Liver (tissue), 9 donors: Measurements from ENCODE around the gene MMP23B. TPM values are rescaled to one million over a fixed set of nuclear protein-coding genes. Genes with fewer than 3 reads are reported as not detected.

ENCODE experiments used
- DNase-seq: peaks from one replicate; pipeline ENCODE4 v3.0.0-alpha.2; 2017; ENCODE audit warnings: low spot score
- H3K27ac ChIP-seq, 2 donors: one replicate each; pipeline ENCODE4 v1.7.0; 2013; ENCODE audit warnings: inconsistent platforms in 2 of 2, low read length in 2 of 2, control low read depth in 1 of 2, low read depth in 1 of 2, mild to moderate bottlenecking in 1 of 2
- H3K27me3 ChIP-seq, 4 donors: one replicate each; pipeline versions ENCODE4 v1.6.1 to v1.7.0; 2013; ENCODE audit warnings: low read length in 3 of 4, inconsistent platforms in 1 of 4, mild to moderate bottlenecking in 1 of 4, moderate library complexity in 1 of 4; ENCODE audit not compliant: control insufficient read depth in 4 of 4, insufficient read depth in 4 of 4
- H3K36me3 ChIP-seq, 4 donors: one replicate each; pipeline versions ENCODE4 v1.6.1 to v1.7.0; 2013; ENCODE audit warnings: low read length in 3 of 4, mild to moderate bottlenecking in 3 of 4, low read depth in 1 of 4, moderate library complexity in 1 of 4; ENCODE audit not compliant: control insufficient read depth in 4 of 4, insufficient read depth in 3 of 4
- H3K4me1 ChIP-seq, 4 donors: one replicate each; pipeline versions ENCODE4 v1.6.1 to v1.7.0; 2013; ENCODE audit warnings: low read length in 3 of 4, mild to moderate bottlenecking in 3 of 4, moderate library complexity in 1 of 4; ENCODE audit not compliant: control insufficient read depth in 4 of 4, insufficient read depth in 4 of 4
- H3K4me3 ChIP-seq, 3 donors: one replicate each; pipeline versions ENCODE4 v1.6.1 to v1.7.0; 2013; ENCODE audit warnings: low read length in 3 of 3, control low read depth in 1 of 3, low read depth in 1 of 3, mild to moderate bottlenecking in 1 of 3
- H3K9ac ChIP-seq, 2 donors: one replicate each; pipeline ENCODE4 v1.7.0; 2013; ENCODE audit warnings: low read length in 2 of 2, mild to moderate bottlenecking in 2 of 2, moderate library complexity in 2 of 2, control low read depth in 1 of 2, low read depth in 1 of 2
- H3K9me3 ChIP-seq, 4 donors: one replicate each; pipeline versions ENCODE4 v1.6.1 to v1.7.0; 2013; ENCODE audit warnings: low read length in 3 of 4; ENCODE audit not compliant: control insufficient read depth in 4 of 4
- EGR1 ChIP-seq, 2 donors: IDR thresholded peaks; 2 replicates each; pipeline ENCODE4 v1.6.1; 2016 to 2018; ENCODE audit warnings: antibody characterized with exemption in 2 of 2, low read depth in 2 of 2
- FOXA1 ChIP-seq: IDR thresholded peaks from 2 replicates; pipeline ENCODE4 v1.6.1; 2016; ENCODE audit warnings: antibody characterized with exemption
- HNF4A ChIP-seq, 2 donors: conservative IDR thresholded peaks; 2 replicates each; pipeline ENCODE4 v1.6.1; 2016; ENCODE audit warnings: antibody characterized with exemption in 2 of 2, mild to moderate bottlenecking in 2 of 2
- HNF4G ChIP-seq: IDR thresholded peaks from 2 replicates; pipeline ENCODE4 v1.6.1; 2016; ENCODE audit warnings: antibody characterized with exemption
- JUND ChIP-seq, 2 donors: IDR thresholded peaks; 2 replicates each; pipeline ENCODE4 v1.6.1; 2016; ENCODE audit warnings: antibody characterized with exemption in 2 of 2
- MAX ChIP-seq: IDR thresholded peaks from 2 replicates; pipeline ENCODE4 v1.6.1; 2016; ENCODE audit warnings: antibody characterized with exemption
- NR2F2 ChIP-seq: IDR thresholded peaks from 2 replicates; pipeline ENCODE4 v1.6.1; 2016; ENCODE audit warnings: antibody characterized with exemption
- RAD21 ChIP-seq, 2 donors: IDR thresholded peaks; 2 replicates each; pipeline ENCODE4 v1.6.1; 2016; ENCODE audit warnings: antibody characterized with exemption in 2 of 2, mild to moderate bottlenecking in 2 of 2
- REST ChIP-seq: IDR thresholded peaks from 2 replicates; pipeline ENCODE4 v1.6.1; 2016; ENCODE audit warnings: antibody characterized with exemption, mild to moderate bottlenecking
- RXRA ChIP-seq, 2 donors: IDR thresholded peaks; 2 replicates each; pipeline ENCODE4 v1.6.1; 2017 to 2018; ENCODE audit warnings: antibody characterized with exemption in 2 of 2, mild to moderate bottlenecking in 1 of 2
- TAF1 ChIP-seq: conservative IDR thresholded peaks from 2 replicates; pipeline ENCODE4 v1.6.1; 2016; ENCODE audit warnings: antibody characterized with exemption, mild to moderate bottlenecking
- YY1 ChIP-seq: IDR thresholded peaks from 2 replicates; pipeline ENCODE4 v1.6.1; 2016; ENCODE audit warnings: antibody characterized with exemption, mild to moderate bottlenecking
- WGBS: extraction: QIAGEN DNeasy Blood & Tissue Kit; methylation state at CpG from one replicate; pipeline ENCODE4 v1.1.7; 2013; 5-methylcytosine and 5-hydroxymethylcytosine counted together
- polyA plus RNA-seq, 2 donors: library from polyadenylated mRNA; stranded (reverse) in 1 of 2; unstranded in 1 of 2; fragments of 200-250 nt in 1 of 2; fragments of >200 nt in 1 of 2; fragmentation: Nextera tagmentation in 1 of 2; extraction: Ambion mirVana in 1 of 2; gene quantifications; one replicate each; pipeline versions ENCODE4 v1.2.1 to v1.2.3, GENCODE V29; 2013 to 2015
- total RNA-seq, 2 donors: library from RNA; depleted of rRNA; stranded (reverse); fragments of >200 nt; gene quantifications; one replicate each; pipeline ENCODE4 v1.2.3, GENCODE V29; 2014
- TF ChIP-seq, protein P1 (sequence below): IDR thresholded peaks from 2 replicates; pipeline ENCODE4 v1.6.1; 2016; ENCODE audit warnings: antibody characterized with exemption
- TF ChIP-seq, protein P2 (sequence below): fragments of 150-350 bp; IDR thresholded peaks from 2 replicates; pipeline ENCODE4 v1.5.1; 2017; ENCODE audit warnings: improper control_type of control experiment, low read depth, low read length; ENCODE audit not compliant: missing input control
- TF ChIP-seq, protein P3 (sequence below): IDR thresholded peaks from 2 replicates; pipeline ENCODE4 v1.6.1; 2016; ENCODE audit warnings: antibody characterized with exemption
- donor health status: healthy.
- donor health status: healthy.
- donor health status: healthy.
- donor health status: healthy.
- donor health status: healthy.

MMP23B gene
- total and polyA plus RNA-seq, 4 donors, result 0.92 to 4.2 (median 1.5) TPM

- Histone ChIP-seq H3K4me3 (no peak overlapping the region), H3K36me3 (peaks cover 0 to 9% (median 0%) of the 10 kb centered on the region in 4 donors), H3K27me3 (no peaks in the 10 kb centered on the region), H3K9me3 (no peaks in the 10 kb centered on the region), H3K27ac (no peak overlapping the region), H3K9ac (no peak overlapping the region), H3K4me1 (peaks cover 8 to 39% (median 28%) of the 10 kb centered on the region in 4 donors)
- WGBS, result 62% methylated on average over 14 of the region's 14 CpGs
- TF ChIP-seq JUND (IDR thresholded peaks at IDR 0.05) (no peak), EGR1 (IDR thresholded peaks at IDR 0.05; ENCODE audit: low read depth in 2 of 2) (no peak), RAD21 (IDR thresholded peaks at IDR 0.05) (no peak), NR2F2 (no peak), RXRA (IDR thresholded peaks at IDR 0.05) (no peak), HNF4A (conservative IDR thresholded peaks at IDR 0.05) (peak in 1 of 2 donors; percentile 38)
- TF ChIP-seq, protein P1, sequence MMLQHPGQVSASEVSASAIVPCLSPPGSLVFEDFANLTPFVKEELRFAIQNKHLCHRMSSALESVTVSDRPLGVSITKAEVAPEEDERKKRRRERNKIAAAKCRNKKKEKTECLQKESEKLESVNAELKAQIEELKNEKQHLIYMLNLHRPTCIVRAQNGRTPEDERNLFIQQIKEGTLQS, result no peak
- no peak for DNase-seq
These were observed 12.0 kb upstream of the MMP23B start for GRCh38 chr1:1619917-1620361.

DNA sequence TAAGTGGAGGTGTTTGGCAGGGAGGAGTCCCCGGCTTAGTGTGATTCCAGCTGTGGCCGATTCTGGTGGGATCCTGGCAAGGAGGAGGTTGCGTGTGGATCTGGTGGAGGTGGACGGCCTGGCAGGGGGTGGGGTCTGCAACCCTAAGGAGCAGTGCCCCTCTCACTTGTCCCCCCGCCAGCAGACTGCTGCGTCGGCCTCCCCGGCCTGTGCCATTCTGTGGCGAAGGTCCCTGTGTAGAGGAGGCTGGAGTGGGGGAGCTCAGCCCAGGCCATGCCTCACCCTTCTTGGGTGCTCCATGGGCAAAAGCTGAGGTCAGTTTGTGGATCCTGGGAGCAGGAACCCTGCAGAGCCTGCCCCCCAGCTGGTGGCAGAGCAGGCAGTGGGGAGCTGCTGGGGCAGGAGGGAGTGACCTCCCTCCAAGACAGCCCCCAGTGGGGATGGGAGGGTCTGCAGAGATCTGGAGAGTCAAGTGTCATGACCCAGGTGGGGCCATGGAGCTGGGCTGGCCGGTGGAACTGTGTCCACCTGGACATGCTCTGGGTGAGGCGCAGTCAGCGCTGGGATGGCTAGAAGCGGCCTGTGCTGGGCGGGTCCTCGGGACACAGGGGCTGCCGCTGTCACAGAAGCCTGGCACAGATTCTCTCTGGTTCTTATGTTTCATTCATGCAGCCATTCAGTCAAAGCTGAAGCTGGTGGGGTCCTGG is 11.4 kb upstream of the MMP23B start:
- Histone ChIP-seq H3K36me3 (peaks cover 0 to 9% (median 0%) of the 10 kb centered on the region in 4 donors), H3K9me3 (no peaks in the 10 kb centered on the region), H3K9ac (no peak overlapping the region), H3K27ac (no peak overlapping the region), H3K4me3 (no peak overlapping the region), H3K4me1 (peaks cover 8 to 35% (median 28%) of the 10 kb centered on the region in 4 donors), H3K27me3 (no peaks in the 10 kb centered on the region)
- no peak for DNase-seq
- 96% methylated on average over 16 of the region's 16 CpGs for WGBS
- TF ChIP-seq TAF1, result no peak
- TF ChIP-seq, protein P2, sequence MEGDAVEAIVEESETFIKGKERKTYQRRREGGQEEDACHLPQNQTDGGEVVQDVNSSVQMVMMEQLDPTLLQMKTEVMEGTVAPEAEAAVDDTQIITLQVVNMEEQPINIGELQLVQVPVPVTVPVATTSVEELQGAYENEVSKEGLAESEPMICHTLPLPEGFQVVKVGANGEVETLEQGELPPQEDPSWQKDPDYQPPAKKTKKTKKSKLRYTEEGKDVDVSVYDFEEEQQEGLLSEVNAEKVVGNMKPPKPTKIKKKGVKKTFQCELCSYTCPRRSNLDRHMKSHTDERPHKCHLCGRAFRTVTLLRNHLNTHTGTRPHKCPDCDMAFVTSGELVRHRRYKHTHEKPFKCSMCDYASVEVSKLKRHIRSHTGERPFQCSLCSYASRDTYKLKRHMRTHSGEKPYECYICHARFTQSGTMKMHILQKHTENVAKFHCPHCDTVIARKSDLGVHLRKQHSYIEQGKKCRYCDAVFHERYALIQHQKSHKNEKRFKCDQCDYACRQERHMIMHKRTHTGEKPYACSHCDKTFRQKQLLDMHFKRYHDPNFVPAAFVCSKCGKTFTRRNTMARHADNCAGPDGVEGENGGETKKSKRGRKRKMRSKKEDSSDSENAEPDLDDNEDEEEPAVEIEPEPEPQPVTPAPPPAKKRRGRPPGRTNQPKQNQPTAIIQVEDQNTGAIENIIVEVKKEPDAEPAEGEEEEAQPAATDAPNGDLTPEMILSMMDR, result no peak
- TF ChIP-seq MAX, result no peak
- no peak for TF ChIP-seq JUND (IDR thresholded peaks at IDR 0.05)
- TF ChIP-seq RXRA (IDR thresholded peaks at IDR 0.05), result no peak
- TF ChIP-seq, protein P1, result no peak

DNA sequence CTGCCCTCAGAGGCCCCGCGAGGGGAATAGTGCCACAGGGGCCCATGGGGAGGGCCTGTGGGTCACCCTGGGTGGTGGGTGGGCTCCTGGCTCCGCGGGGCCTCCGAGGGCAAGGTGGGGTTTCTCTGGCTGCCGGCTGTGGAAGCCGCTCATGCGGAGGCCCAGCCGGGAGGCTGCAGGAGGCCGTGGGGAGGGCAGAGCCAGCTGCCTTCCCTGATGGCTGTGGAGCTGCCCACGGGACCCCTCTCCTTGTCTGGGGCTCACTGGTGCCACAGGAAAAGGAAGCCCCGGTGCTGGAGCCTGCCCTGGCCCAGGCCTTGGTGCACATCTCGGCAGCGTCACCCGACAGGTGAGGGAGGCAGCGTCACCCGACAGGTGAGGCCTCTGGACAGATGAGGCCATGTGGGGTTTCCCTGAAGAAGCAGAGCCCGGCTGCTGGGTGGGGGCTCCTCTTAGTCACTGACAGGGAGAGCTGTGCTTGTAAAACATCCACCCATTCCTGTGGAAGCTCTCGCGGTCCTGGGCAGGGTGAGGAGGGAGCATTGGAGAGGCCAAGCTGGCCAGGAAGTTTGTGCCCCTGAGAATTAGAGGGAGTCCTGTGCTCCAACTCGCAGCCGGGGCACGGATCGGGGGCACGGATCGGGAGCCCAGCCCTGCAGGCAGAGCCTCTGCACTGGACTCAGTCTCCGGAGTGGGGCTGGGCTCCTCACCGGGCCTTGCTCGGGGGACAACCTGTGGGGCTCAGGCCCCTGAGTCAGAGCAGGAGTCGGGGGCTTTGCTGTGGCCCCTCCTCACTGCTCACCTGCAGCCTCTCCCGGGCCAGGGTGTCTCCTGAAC is 10.6 kb upstream of the MMP23B start:
- Histone ChIP-seq H3K27ac (no peak overlapping the region), H3K36me3 (peaks cover 0 to 9% (median under 1%) of the 10 kb centered on the region in 4 donors)
- WGBS, result 95% methylated on average over 31 of the region's 31 CpGs
- TF ChIP-seq, protein P3, sequence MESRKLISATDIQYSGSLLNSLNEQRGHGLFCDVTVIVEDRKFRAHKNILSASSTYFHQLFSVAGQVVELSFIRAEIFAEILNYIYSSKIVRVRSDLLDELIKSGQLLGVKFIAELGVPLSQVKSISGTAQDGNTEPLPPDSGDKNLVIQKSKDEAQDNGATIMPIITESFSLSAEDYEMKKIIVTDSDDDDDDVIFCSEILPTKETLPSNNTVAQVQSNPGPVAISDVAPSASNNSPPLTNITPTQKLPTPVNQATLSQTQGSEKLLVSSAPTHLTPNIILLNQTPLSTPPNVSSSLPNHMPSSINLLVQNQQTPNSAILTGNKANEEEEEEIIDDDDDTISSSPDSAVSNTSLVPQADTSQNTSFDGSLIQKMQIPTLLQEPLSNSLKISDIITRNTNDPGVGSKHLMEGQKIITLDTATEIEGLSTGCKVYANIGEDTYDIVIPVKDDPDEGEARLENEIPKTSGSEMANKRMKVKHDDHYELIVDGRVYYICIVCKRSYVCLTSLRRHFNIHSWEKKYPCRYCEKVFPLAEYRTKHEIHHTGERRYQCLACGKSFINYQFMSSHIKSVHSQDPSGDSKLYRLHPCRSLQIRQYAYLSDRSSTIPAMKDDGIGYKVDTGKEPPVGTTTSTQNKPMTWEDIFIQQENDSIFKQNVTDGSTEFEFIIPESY, result no peak
- TF ChIP-seq RXRA (IDR thresholded peaks at IDR 0.05), result no peak
- TF ChIP-seq REST, result no peak
- no peak for TF ChIP-seq HNF4A (conservative IDR thresholded peaks at IDR 0.05)
- TF ChIP-seq RAD21 (IDR thresholded peaks at IDR 0.05), result no peak
- no peak for TF ChIP-seq HNF4G
- TF ChIP-seq MAX, result no peak
- TF ChIP-seq FOXA1, result no peak
- no peak for TF ChIP-seq TAF1
- no peak for TF ChIP-seq YY1
- no peak for TF ChIP-seq NR2F2

More for the DNA sequence above, 10.6 kb upstream of the MMP23B start:
- no peaks in the 10 kb centered on the region for H3K27me3 ChIP-seq
- H3K4me3 ChIP-seq, result no peak overlapping the region
- no peaks in the 10 kb centered on the region for H3K9me3 ChIP-seq
- H3K4me1 ChIP-seq, result peaks cover 8 to 32% (median 25%) of the 10 kb centered on the region in 4 donors
- H3K9ac ChIP-seq, result no peak overlapping the region
- DNase-seq, result no peak
